Gastrocnemius medialis (tissue), 4 donors: Measurements from ENCODE around the gene ZSWIM7.

ENCODE experiments used
- POLR2A ChIP-seq, 2 donors: fragments of 450-650 bp; IDR thresholded peaks; one replicate each; pipeline ENCODE4 v1.6.1; 2017; ENCODE audit warnings: antibody characterized with exemption in 2 of 2, mild to moderate bottlenecking in 2 of 2, moderate library complexity in 2 of 2
- TF ChIP-seq, protein P1 (sequence below), 5 experiments: fragments of 450-650 bp in 3 of 5; fragments of 200-600 bp in 2 of 5; sonication (generic) in 2 of 5; IDR thresholded peaks in 4 of 5; conservative IDR thresholded peaks in 1 of 5; 1 replicate in 4 of 5; 2 replicates in 1 of 5; pipeline ENCODE4 v1.5.1; 2016 to 2019; ENCODE audit warnings: antibody characterized with exemption in 5 of 5, mild to moderate bottlenecking in 3 of 5, moderate library complexity in 3 of 5

DNA sequence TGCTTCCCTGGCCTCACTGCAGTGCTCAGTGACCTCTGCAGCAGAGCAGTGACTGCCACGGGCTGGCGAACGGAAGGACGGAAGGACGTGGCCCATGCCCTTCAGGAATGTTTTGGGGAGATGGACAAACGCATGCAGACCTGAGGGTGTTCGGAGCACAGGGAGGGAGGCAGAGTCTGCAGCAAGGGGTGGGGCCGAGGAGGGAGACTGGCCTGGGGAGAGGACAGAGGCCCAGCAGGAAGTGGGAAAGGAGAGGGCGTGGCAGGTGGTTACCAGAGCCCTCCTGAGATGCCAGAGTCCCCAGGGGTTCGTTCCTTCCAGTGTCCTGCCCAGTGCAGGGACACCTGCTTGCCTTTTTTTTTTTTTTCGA lies 32.6 kb downstream of the ZSWIM7 start:
- TF ChIP-seq, protein P1, sequence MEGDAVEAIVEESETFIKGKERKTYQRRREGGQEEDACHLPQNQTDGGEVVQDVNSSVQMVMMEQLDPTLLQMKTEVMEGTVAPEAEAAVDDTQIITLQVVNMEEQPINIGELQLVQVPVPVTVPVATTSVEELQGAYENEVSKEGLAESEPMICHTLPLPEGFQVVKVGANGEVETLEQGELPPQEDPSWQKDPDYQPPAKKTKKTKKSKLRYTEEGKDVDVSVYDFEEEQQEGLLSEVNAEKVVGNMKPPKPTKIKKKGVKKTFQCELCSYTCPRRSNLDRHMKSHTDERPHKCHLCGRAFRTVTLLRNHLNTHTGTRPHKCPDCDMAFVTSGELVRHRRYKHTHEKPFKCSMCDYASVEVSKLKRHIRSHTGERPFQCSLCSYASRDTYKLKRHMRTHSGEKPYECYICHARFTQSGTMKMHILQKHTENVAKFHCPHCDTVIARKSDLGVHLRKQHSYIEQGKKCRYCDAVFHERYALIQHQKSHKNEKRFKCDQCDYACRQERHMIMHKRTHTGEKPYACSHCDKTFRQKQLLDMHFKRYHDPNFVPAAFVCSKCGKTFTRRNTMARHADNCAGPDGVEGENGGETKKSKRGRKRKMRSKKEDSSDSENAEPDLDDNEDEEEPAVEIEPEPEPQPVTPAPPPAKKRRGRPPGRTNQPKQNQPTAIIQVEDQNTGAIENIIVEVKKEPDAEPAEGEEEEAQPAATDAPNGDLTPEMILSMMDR (IDR thresholded peaks at IDR 0.05 in 4 of 5, conservative IDR thresholded peaks at IDR 0.05 in 1 of 5): no peak
- TF ChIP-seq POLR2A (IDR thresholded peaks at IDR 0.05): no peak
